Lower lobe of right lung (tissue), 2 donors: Measurements from ENCODE around the gene ITPK1. TPM values are rescaled to one million over a fixed set of nuclear protein-coding genes. Genes with fewer than 3 reads are reported as not detected.

Source experiments
- ATAC-seq, 2 donors: fragments of 200-7000 bp; cut with Tn5 transposase; one replicate each; pipeline ENCODE4 v1.9.1; 2020 to 2022; ENCODE audit warnings: mild to moderate bottlenecking in 2 of 2, moderate library complexity in 2 of 2
- DNase-seq: peaks from one replicate; pipeline ENCODE4 v3.0.0-alpha.2; 2020
- H3K27ac ChIP-seq: fragments of 200-600 bp; one replicate; pipeline ENCODE4 v1.8.0; 2022
- H3K27me3 ChIP-seq: fragments of 200-600 bp; one replicate; pipeline ENCODE4 v1.8.0; 2022; ENCODE audit warnings: low read depth
- H3K36me3 ChIP-seq: fragments of 200-600 bp; one replicate; pipeline ENCODE4 v1.8.0; 2022; ENCODE audit warnings: mild to moderate bottlenecking
- H3K4me1 ChIP-seq: fragments of 200-600 bp; one replicate; pipeline ENCODE4 v1.8.0; 2022
- H3K4me3 ChIP-seq: fragments of 200-600 bp; one replicate; pipeline ENCODE4 v1.8.0; 2022; ENCODE audit warnings: mild to moderate bottlenecking
- H3K9me3 ChIP-seq: fragments of 200-600 bp; one replicate; pipeline ENCODE4 v1.8.0; 2022
- CTCF ChIP-seq: fragments of 200-600 bp; IDR thresholded peaks from one replicate; pipeline ENCODE4 v1.8.0; 2022; ENCODE audit warnings: antibody characterized with exemption, mild to moderate bottlenecking
- intact Hi-C: fragments of 100-400 bp; cut with DNase I; formaldehyde crosslinking; loops from one replicate; pipeline ENCODE4 v1.11.0; 2022
- total RNA-seq: library from RNA; stranded (reverse); fragmentation: NEBNext Ultra II Directional; extraction: Animal tissue kit (Norgen Biotek cat#: 25700); gene quantifications from one replicate; pipeline ENCODE4 v1.2.1, GENCODE V29; 2021
- donor health status: DM: no; HTN: yes; CAD: no; lungs with severe emphysema.

Gene ITPK1
- total RNA-seq, 1 donor from 2014 or later = 129 TPM

- H3K9me3 ChIP-seq = peaks cover 25% of the 10 kb centered on the region
- intact Hi-C loops = no loop called here
- no peak overlapping the region for H3K4me3 ChIP-seq
- DNase-seq = no peak
- no peak for TF ChIP-seq CTCF
- no peaks in the 10 kb centered on the region for H3K27me3 ChIP-seq
- no peak for ATAC-seq
- H3K27ac ChIP-seq = no peak overlapping the region
- peaks cover 15% of the 10 kb centered on the region for H3K4me1 ChIP-seq
- peaks cover 8% of the 10 kb centered on the region for H3K36me3 ChIP-seq
These were observed 134.0 kb downstream of the ITPK1 start for GRCh38 chr14:92981726-92982125.

GRCh38 chr14:92980866-92981265 lies 134.9 kb downstream of the ITPK1 start:
- DNase-seq (peak; percentile 14), ATAC-seq (no peak)

GRCh38 chr14:92978229-92979021 lies 137.3 kb downstream of the ITPK1 start:
- H3K36me3 ChIP-seq = peaks cover 11% of the 10 kb centered on the region
- peaks cover 13% of the 10 kb centered on the region for H3K4me1 ChIP-seq
- no peaks in the 10 kb centered on the region for H3K27me3 ChIP-seq
- no peak for ATAC-seq
- H3K4me3 ChIP-seq = no peak overlapping the region
- no peak overlapping the region for H3K27ac ChIP-seq
- peaks cover 34% of the 10 kb centered on the region for H3K9me3 ChIP-seq
- DNase-seq = no peak
- intact Hi-C loops = no loop called here
- TF ChIP-seq CTCF = no peak

More at GRCh38 chr14:92980866-92981265, 134.9 kb downstream of the ITPK1 start:
- TF ChIP-seq CTCF = no peak
- Histone ChIP-seq H3K27ac (no peak overlapping the region), H3K36me3 (peaks cover 11% of the 10 kb centered on the region), H3K4me3 (no peak overlapping the region), H3K9me3 (peaks cover 31% of the 10 kb centered on the region), H3K4me1 (peaks cover 7% of the 10 kb centered on the region), H3K27me3 (no peaks in the 10 kb centered on the region)
- intact Hi-C loops = no loop called here

- Histone ChIP-seq H3K36me3 (peaks cover 11% of the 10 kb centered on the region), H3K27ac (no peak overlapping the region), H3K27me3 (no peaks in the 10 kb centered on the region), H3K4me3 (no peak overlapping the region), H3K4me1 (peaks cover 17% of the 10 kb centered on the region), H3K9me3 (peaks cover 34% of the 10 kb centered on the region)
- TF ChIP-seq CTCF = no peak
- ATAC-seq = no peak
- no peak for DNase-seq
- intact Hi-C loops = no loop called here
These were observed 139.5 kb downstream of the ITPK1 start for GRCh38 chr14:92976268-92976667.

GRCh38 chr14:92974541-92975345 lies 141.0 kb downstream of the ITPK1 start:
- Histone ChIP-seq H3K9me3 (peaks cover 34% of the 10 kb centered on the region), H3K4me1 (peaks cover 17% of the 10 kb centered on the region), H3K36me3 (peaks cover 11% of the 10 kb centered on the region), H3K27ac (no peak overlapping the region), H3K27me3 (no peaks in the 10 kb centered on the region), H3K4me3 (no peak overlapping the region)
- intact Hi-C loops = no loop called here
- peak; percentile 28 to 29 for ATAC-seq
- no peak for DNase-seq
- TF ChIP-seq CTCF = no peak
